H1 (cell line): Measurements from ENCODE around the gene SSNA1. TPM values are rescaled to one million over a fixed set of nuclear protein-coding genes. Genes with fewer than 3 reads are reported as not detected.
A peak's percentile ranks its signal among the peaks of the same experiment; 100 is the strongest.

Source experiments
- ASH2L ChIP-seq: fragments of 200-600, 300-600 bp; sonication (generic); IDR thresholded peaks from one replicate; pipeline ENCODE4 v1.7.1; 2017; ENCODE audit warnings: low read length
- BACH1 ChIP-seq: IDR thresholded peaks from 2 replicates; pipeline ENCODE4 v1.6.1; 2012; ENCODE audit warnings: low read length, improper control_type of control experiment
- CBX5 ChIP-seq: fragments of 300-800, 300-1000 bp; sonication (generic); IDR thresholded peaks from 2 replicates; pipeline ENCODE4 v1.7.1; 2016; ENCODE audit warnings: antibody characterized with exemption, low read length, low read depth
- CBX8 ChIP-seq: fragments of 300-800, 300-1000 bp; sonication (generic); IDR thresholded peaks from 2 replicates; pipeline ENCODE4 v1.7.1; 2016; ENCODE audit warnings: low read depth, low read length, borderline replicate concordance
- CHD1 ChIP-seq: IDR thresholded peaks from 2 replicates; pipeline ENCODE4 v1.6.1; 2012; ENCODE audit warnings: low read depth, low read length, improper control_type of control experiment
- CHD2 ChIP-seq: IDR thresholded peaks from 2 replicates; pipeline ENCODE4 v1.6.1; 2012; ENCODE audit warnings: low read length, improper control_type of control experiment
- CTCF ChIP-seq, 3 experiments: IDR thresholded peaks; 1 replicate in 2 of 3; 2 replicates in 1 of 3; pipeline versions ENCODE4 v1.5.1 to v1.6.1; 2011; ENCODE audit warnings: low read length in 3 of 3, mild to moderate bottlenecking in 3 of 3, inconsistent platforms in 2 of 3, low read depth in 1 of 3, moderate library complexity in 1 of 3; ENCODE audit not compliant: insufficient read depth in 1 of 3; ENCODE audit errors: control extremely low read depth in 1 of 3
- GABPA ChIP-seq: IDR thresholded peaks from 2 replicates; pipeline ENCODE4 v1.6.1; 2011; ENCODE audit warnings: mild to moderate bottlenecking, low read length, moderate library complexity, borderline replicate concordance; ENCODE audit not compliant: insufficient read depth
- HDAC6 ChIP-seq: IDR thresholded peaks from one replicate; pipeline ENCODE4 v1.7.1; 2012; ENCODE audit warnings: low read depth, mild to moderate bottlenecking, inconsistent platforms, low read length, moderate library complexity
- NANOG ChIP-seq: IDR thresholded peaks from 2 replicates; pipeline ENCODE4 v1.6.1; 2011; ENCODE audit warnings: low read length, low read depth, mild to moderate bottlenecking, inconsistent platforms; ENCODE audit not compliant: insufficient read depth, poor library complexity, severe bottlenecking
- NRF1 ChIP-seq: IDR thresholded peaks from 2 replicates; pipeline ENCODE4 v1.6.1; 2011; ENCODE audit warnings: mild to moderate bottlenecking, low read depth, low read length, improper control_type of control experiment
- RNF2 ChIP-seq: fragments of 200-900, 300-1000 bp; sonication (generic); IDR thresholded peaks from 2 replicates; pipeline ENCODE4 v1.7.1; 2016; ENCODE audit warnings: borderline replicate concordance, low read depth, mild to moderate bottlenecking, antibody characterized with exemption, low read length; ENCODE audit not compliant: poor library complexity, severe bottlenecking; ENCODE audit errors: missing control alignments
- SIN3A ChIP-seq, 2 experiments: IDR thresholded peaks in 1 of 2; conservative IDR thresholded peaks in 1 of 2; 2 replicates each; pipeline ENCODE4 v1.6.1; 2011 to 2012; ENCODE audit warnings: low read length in 2 of 2, improper control_type of control experiment in 1 of 2, low read depth in 1 of 2, mild to moderate bottlenecking in 1 of 2
- SIX5 ChIP-seq: IDR thresholded peaks from 2 replicates; pipeline ENCODE4 v1.6.1; 2011; ENCODE audit warnings: mild to moderate bottlenecking, low read depth, low read length
- SUZ12 ChIP-seq: fragments of 200-600 bp; sonication (generic); IDR thresholded peaks from 2 replicates; pipeline ENCODE4 v1.6.1; 2012; ENCODE audit warnings: mild to moderate bottlenecking, inconsistent platforms, low read length, moderate library complexity, mixed read lengths
- TAF1 ChIP-seq: IDR thresholded peaks from 2 replicates; pipeline ENCODE4 v1.6.1; 2011; ENCODE audit warnings: mild to moderate bottlenecking, low read depth, low read length
- TAF7 ChIP-seq: optimal IDR thresholded peaks from 2 replicates; pipeline ENCODE3; 2011; ENCODE audit warnings: low read depth, mild to moderate bottlenecking, inconsistent platforms, low read length, moderate library complexity, borderline replicate concordance
- YY1 ChIP-seq: IDR thresholded peaks from 2 replicates; pipeline ENCODE4 v1.6.1; 2011; ENCODE audit warnings: low read depth, mild to moderate bottlenecking, low read length
- ZNF274 ChIP-seq: IDR thresholded peaks from 2 replicates; pipeline ENCODE4 v1.7.0; 2012; ENCODE audit warnings: low read length, borderline replicate concordance; ENCODE audit errors: extremely low read depth
- polyA plus RNA-seq, 7 experiments: library from polyadenylated mRNA; depleted of rRNA in 3 of 7; stranded (reverse) in 5 of 7; unstranded in 2 of 7; fragments of >200 nt in 5 of 7; fragments of 200-250 nt in 2 of 7; gene quantifications; 1 replicate in 5 of 7; 2 replicates in 1 of 7; 4 replicates in 1 of 7; pipeline versions ENCODE4 v1.2.1 to v1.2.3, GENCODE V29; 2011 to 2013; ENCODE audit warnings: missing spikeins in 2 of 7, mixed read lengths in 2 of 7
- total RNA-seq: library from RNA; stranded (reverse); fragmentation: NEBNext Ultra II Directional; extraction: Animal tissue kit (Norgen Biotek cat#: 25700); gene quantifications from 2 replicates; pipeline ENCODE4 v1.2.1, GENCODE V29; 2021
- TF ChIP-seq, protein P1 (sequence below): IDR thresholded peaks from 2 replicates; pipeline ENCODE4 v1.6.1; 2012; ENCODE audit warnings: inconsistent platforms

SSNA1 gene
- total and polyA plus RNA-seq, 2 of the 8 experiments (the other 6 are each of a cell fraction or from before 2014, with no cell fraction given), result 87.3 to 157 TPM

- TF ChIP-seq TAF7, result peak; percentile 97
- TF ChIP-seq CBX5, result no peak
- TF ChIP-seq SIN3A (conservative IDR thresholded peaks at IDR 0.05 in 1 of 2, IDR thresholded peaks at IDR 0.05 in 1 of 2; ENCODE audit: low read depth in 1 of 2, low read length in 2 of 2), result peak; percentile 39 to 72; a peak in 2 of 4 replicates
- no peak for TF ChIP-seq CTCF (IDR thresholded peaks at IDR 0.05; ENCODE audit: control extremely low read depth in 1 of 3, insufficient read depth in 1 of 3, low read depth in 1 of 3, low read length in 3 of 3)
- peak; percentile 99 for TF ChIP-seq TAF1
- no peak for TF ChIP-seq SUZ12
- peak; percentile 83 for TF ChIP-seq CHD2
- TF ChIP-seq YY1, result peak; percentile 89; the same call in 1 of the 2 replicates
- peak; percentile 34; the same call in 1 of the 2 replicates for TF ChIP-seq GABPA
- no peak for TF ChIP-seq NRF1
- TF ChIP-seq BACH1, result no peak
- no peak for TF ChIP-seq ASH2L
- TF ChIP-seq NANOG, result no peak
- no peak for TF ChIP-seq SIX5
- TF ChIP-seq RNF2, result no peak
- no peak for TF ChIP-seq HDAC6
- no peak for TF ChIP-seq CHD1
- TF ChIP-seq ZNF274, result no peak
- no peak for TF ChIP-seq CBX8
- TF ChIP-seq, protein P1, sequence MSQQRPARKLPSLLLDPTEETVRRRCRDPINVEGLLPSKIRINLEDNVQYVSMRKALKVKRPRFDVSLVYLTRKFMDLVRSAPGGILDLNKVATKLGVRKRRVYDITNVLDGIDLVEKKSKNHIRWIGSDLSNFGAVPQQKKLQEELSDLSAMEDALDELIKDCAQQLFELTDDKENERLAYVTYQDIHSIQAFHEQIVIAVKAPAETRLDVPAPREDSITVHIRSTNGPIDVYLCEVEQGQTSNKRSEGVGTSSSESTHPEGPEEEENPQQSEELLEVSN, result no peak
Observed at GRCh38 chr9:137200311-137201204, 12.1 kb downstream of the SSNA1 start, which contains the start of gene TPRN (continued).
